Thyroid gland (tissue), 4 donors: Measurements from ENCODE around the gene ARHGAP15.

Source experiments
- POLR2A ChIP-seq, 2 donors: fragments of 450-650 bp; IDR thresholded peaks; one replicate each; pipeline ENCODE4 v1.6.1; 2017; ENCODE audit warnings: antibody characterized with exemption in 2 of 2, mild to moderate bottlenecking in 2 of 2, moderate library complexity in 1 of 2
- TF ChIP-seq, protein P1 (sequence below), 6 experiments: fragments of 200-600 bp in 3 of 6; fragments of 450-650 bp in 3 of 6; sonication (generic) in 3 of 6; IDR thresholded peaks; one replicate each; pipeline ENCODE4 v1.5.1; 2016 to 2019; ENCODE audit warnings: antibody characterized with exemption in 6 of 6, mild to moderate bottlenecking in 2 of 6, inconsistent platforms in 1 of 6, moderate library complexity in 1 of 6

DNA sequence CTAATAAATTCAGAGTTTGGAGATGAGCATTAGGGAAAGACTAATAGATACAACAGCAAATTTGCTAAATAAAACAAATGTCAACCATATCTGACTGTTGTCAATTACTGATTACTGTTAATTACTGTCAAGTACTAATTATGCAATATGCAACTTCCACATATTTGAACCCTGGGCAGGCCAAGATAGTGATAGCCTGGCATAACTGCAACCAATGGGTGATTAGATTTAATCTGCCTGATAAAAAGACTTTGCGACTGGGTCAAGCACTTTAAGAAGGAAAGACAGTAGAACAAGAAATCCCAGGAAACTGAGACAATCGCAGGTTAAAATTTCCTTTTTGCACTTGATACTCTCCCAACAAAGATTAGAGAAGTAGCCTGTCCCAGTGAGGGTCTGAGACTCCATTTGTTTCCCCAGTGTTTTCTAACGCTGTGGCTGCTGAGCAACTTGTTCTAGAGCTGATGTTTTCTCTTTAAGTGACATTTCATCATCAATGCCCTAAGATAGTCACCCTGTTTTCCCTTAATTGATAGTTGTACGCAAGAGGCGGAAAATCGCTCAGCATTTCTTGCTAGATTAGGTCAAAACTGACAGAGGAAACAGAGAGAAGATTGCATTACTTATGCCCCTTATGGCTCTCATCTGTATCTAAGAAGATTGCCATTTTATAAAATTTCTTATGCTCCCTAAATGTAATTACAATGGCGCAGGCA, 17.8 kb downstream of the ARHGAP15 start:
- TF ChIP-seq, protein P1, sequence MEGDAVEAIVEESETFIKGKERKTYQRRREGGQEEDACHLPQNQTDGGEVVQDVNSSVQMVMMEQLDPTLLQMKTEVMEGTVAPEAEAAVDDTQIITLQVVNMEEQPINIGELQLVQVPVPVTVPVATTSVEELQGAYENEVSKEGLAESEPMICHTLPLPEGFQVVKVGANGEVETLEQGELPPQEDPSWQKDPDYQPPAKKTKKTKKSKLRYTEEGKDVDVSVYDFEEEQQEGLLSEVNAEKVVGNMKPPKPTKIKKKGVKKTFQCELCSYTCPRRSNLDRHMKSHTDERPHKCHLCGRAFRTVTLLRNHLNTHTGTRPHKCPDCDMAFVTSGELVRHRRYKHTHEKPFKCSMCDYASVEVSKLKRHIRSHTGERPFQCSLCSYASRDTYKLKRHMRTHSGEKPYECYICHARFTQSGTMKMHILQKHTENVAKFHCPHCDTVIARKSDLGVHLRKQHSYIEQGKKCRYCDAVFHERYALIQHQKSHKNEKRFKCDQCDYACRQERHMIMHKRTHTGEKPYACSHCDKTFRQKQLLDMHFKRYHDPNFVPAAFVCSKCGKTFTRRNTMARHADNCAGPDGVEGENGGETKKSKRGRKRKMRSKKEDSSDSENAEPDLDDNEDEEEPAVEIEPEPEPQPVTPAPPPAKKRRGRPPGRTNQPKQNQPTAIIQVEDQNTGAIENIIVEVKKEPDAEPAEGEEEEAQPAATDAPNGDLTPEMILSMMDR (IDR thresholded peaks at IDR 0.05) = no peak
- TF ChIP-seq POLR2A (IDR thresholded peaks at IDR 0.05) = no peak
